ENCODE results near the gene GRAMD1B. TPM values are rescaled to one million over a fixed set of nuclear protein-coding genes. Genes with fewer than 3 reads are reported as not detected.
A peak's percentile ranks its signal among the peaks of the same experiment; 100 is the strongest.

Gene GRAMD1B
- polyA plus RNA-seq, 4 donors = 6.9 to 14.2 (median 11.0) TPM

DNA sequence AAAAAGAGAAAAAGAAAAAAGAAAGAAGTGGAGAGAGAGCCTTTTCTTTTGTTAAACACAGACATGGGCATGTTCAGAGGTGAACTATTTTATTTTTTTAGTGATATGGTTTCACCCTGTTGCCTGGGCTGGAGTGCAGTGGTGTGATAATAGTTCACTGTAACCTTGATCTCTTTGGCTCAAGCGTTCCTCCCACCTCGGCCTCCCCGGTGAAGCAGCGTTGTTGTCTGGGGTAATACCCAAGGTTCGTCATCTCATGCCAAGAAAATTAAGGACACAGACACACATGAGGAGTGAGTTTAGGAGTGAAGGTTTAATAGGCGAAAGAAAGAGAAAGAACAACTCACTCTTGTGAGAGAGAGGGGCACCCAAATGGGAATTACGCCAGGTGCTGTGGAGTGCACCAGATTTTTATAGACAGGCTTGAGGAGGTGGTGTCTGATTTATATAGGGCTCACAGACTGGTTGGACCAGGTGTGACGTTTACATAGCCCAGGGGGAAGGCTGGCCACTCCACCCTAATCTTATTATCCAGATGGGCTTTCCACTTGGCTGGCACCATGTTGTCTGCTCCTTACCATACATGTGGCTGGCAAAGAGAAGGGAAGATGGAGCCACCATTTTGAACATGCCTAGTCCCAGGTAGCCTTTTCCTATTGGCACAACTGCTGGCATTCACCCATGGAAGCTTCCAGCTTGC, 42.3 kb downstream of the GRAMD1B start:
- DNase-seq (ENCODE audit: low read depth in 4 of 4, low spot score in 3 of 4) = no peak

- DNase-seq (ENCODE audit: low read depth in 4 of 4, low spot score in 3 of 4) = no peak
Observed at GRCh38 chr11:123473941-123474677, 44.0 kb downstream of the GRAMD1B start.

DNA sequence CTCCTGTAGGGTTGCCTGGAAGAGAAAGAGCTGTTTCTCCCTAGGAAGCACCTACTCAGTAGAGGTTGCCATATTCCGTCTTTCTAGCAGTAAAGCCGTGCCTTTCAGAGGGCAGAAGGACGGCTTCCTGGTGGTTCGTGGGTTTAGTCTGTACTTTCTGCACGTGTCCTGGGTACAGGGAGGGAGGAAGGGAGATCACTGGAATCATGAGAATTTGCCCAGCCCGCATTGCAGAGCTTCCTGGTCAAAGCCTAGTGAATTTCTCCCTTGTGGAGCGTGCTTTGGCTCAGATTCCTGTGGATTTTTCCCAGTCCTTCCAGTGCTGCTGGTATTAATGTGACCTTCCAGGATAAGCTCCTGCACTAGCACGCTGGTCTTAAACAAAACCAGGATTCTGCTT, 44.9 kb downstream of the GRAMD1B start:
- DNase-seq (ENCODE audit: low read depth in 4 of 4, low spot score in 3 of 4) = no peak

DNA sequence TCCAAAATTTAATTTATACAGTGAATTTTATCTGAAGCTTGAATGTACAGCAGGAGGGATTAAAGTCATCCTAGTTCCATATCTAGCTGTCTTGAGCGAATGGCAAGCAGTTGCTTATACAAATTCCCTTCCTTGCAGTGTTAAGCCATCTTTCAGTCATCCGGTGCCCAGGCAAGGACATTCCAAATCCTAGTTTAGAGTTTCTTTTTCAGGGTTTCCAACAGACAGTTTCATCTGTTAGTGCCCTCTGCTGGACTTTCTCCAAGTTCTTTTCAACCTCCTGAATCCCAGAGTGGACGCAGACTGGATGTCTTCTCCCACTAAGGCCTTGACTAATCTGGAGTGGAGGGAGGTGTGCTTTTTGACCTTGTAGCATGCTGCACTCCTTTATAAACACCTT, 45.4 kb downstream of the GRAMD1B start:
- DNase-seq (ENCODE audit: low read depth in 4 of 4, low spot score in 3 of 4) = peak in 3 of 4 donors; percentile 10 to 34 (median 21)

DNA sequence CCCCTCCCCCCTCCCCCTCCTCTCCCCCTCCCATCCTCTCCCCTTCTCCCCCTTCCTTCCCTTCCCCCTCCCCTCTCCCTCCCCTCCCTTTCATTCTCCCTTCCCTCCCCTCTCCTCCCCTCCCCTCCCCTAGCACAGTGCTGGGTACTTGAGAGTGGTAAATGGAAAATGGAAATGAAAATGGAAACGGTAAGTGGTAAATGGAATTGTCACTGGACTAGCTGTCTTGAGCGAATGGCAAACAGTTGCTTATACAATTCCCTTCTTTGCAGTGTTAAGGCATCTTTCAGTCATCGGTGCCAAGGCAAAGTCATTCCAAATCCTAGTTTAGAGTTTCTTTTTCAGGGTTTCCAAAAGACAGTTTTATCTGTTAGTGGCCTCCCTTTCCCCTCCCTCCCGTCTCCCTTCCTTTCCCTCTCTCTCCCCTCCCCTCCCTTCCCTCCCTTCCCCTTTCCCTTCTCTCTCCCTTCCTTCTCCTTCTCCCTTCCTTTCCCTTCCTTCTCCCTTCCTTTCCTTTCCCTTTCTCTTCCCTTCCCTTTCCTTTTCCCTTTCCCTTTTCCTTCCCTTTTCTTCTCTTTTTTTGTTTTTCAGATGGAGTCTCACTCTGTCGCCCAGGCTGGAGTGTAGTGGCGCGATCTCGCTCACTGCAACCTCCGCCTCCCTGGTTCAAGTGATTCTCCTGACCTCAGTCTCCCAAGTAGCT, 47.3 kb downstream of the GRAMD1B start:
- DNase-seq (ENCODE audit: low read depth in 4 of 4, low spot score in 3 of 4) = no peak

DNA sequence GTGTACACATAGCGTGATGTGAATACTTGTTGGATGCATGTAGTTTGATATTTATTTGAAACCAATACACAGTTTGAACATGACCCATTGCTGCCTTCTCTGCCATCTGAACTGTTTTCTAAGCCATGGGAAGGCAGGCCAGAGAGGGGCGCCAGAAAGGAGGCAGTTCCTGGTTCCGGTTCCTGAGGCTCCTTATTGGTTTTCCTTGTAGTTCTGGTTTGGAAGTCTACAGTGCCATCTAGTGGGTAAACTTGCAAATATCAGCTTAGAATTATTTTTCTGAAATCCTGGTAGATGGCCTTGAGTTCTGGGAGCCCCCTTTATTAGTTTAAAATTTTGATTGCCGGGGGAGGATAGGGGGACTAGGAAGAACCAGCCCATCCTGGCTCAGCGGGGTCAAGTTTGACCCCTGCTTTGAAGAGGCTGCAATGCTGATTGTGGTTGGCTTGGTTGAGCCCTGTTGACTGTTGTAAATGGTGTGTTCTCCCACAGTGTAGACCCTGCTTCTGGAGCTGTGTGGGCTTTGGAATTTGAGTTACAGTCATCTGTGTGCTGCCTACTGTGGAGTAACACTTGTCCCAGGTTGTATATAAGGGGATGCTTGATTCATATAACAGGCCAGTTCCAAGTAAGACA, 48.4 kb downstream of the GRAMD1B start:
- DNase-seq (ENCODE audit: low read depth in 4 of 4, low spot score in 3 of 4) = peak; percentile 39 to 62 (median 57)

DNA sequence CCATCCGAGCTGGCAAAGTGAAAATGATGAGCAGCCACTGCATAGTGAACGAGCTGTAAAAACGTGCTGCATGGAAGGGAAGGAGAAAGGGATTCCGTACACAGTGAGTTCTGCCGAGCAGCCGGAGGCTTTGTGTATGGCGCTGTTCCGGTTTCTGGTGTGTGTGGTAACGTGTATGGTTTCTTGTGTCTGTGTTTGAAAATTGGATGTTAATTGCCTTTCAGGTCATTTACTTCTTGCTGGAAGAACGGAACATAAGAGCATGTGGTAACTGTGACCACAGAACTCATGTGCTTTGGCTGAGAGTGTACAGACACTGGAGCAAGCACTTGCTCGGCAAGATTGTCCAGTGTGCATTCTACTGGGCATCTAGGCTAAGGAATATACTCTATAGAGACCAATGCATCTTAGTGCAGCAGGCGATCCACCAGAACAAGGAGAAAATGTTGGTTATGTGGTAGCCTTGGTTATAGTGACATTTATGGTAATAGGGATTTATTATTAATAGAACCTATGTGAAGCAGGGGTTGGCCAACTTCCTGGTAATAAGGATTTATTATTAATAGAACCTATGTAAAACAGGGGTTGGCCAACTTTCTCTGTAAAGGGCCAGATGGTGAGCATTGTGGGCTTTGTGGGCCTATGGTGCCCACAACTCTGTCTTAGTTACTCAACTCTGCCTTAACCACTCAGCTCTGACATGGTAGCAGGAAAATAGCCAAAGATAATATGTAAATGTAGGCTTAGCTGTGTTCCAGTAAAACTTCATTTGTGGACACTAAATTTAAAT, 49.2 kb downstream of the GRAMD1B start:
- no peak for DNase-seq (ENCODE audit: low read depth in 4 of 4, low spot score in 3 of 4)

GRCh38 chr11:123480290-123480815, 50.3 kb downstream of the GRAMD1B start:
- no peak for DNase-seq (ENCODE audit: low read depth in 4 of 4, low spot score in 3 of 4)

DNA sequence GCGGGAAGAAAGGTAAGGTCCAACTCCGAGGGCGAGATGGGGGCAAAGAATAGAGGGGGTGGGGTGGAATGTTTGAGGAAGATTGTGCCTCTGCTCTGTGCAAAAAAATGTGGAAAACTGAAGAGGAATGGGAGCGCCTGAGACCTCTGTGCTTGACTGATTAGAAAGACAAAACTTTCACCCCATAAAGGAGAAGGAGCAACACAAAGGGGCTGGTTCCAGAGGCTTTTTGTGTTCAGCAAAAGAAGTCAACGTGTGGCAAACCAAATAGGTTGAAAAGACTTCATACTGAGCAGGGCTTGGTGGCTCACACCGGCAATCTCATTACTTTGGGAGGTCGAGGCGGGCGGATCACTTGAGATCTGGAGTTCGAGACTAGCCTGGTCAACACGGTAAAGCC, 50.8 kb downstream of the GRAMD1B start:
- DNase-seq (ENCODE audit: low read depth in 4 of 4, low spot score in 3 of 4) = no peak

- no peak for DNase-seq (ENCODE audit: low read depth in 4 of 4, low spot score in 3 of 4)
Observed at GRCh38 chr11:123481640-123482039, 51.6 kb downstream of the GRAMD1B start.

DNA sequence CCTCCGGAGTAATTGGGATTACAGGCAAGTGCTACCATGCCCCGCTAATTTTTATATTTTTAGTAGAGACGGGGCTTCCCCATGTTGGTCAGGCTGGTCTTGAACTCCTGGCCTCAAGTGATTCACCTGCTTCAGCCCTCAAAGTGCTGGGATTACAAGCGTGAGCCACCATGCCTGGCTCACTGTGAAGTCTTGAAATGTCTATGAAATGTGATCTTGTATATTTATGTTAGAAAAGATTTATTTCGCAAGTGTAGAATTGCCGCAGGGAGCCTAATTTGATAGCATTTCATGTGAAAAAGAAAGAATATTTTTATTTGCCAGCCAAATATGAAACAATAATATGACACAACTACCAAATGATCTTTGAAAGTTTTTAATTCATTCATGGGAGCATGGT, 52.1 kb downstream of the GRAMD1B start:
- DNase-seq (ENCODE audit: low read depth in 4 of 4, low spot score in 3 of 4) = no peak

DNA sequence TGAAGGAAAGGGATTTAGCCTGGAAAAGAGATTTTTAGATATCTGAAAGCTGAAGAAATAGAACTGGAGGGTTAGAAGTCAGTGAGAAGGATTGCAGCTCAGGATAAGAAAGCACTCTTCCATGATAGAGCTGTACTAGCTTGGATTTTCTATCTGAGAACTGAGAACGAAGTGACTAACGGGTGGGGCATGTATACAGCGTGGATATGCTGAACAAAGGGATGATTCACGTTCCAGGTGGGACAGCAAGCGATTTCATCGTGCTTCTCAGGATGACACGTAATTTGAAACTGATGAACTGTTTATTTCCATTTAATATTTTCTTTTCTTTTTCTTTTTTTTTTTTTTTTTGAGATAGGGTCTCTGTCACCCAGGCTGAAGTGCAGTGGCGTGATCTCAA, 53.0 kb downstream of the GRAMD1B start:
- DNase-seq (ENCODE audit: low read depth in 4 of 4, low spot score in 3 of 4) = no peak

- DNase-seq (ENCODE audit: low read depth in 4 of 4, low spot score in 3 of 4) = no peak
Observed at GRCh38 chr11:123483466-123483865, 53.4 kb downstream of the GRAMD1B start.

DNA sequence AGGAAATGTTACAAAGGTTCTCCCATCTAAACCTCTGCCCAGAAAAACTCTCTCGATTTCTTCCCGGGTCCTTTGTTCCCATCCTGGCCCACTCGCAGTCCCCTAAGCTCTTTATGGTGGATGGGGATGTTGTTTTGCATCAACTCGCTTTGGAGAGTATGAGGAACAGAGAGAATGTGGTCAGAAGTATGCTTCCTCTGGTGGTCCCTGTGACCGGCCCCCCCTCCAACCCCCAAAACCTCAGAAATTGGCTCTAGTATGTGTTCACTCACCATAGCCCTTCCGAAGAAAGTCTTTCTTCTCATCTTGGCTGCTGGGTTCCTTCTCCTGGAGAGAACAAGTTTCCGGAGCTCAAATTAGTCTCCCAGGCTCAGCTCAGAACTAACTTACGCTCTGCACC, 54.4 kb downstream of the GRAMD1B start:
- no peak for DNase-seq (ENCODE audit: low read depth in 4 of 4, low spot score in 3 of 4)

GRCh38 chr11:123487157-123487744, 57.2 kb downstream of the GRAMD1B start:
- DNase-seq (ENCODE audit: low read depth in 4 of 4, low spot score in 3 of 4) = no peak

DNA sequence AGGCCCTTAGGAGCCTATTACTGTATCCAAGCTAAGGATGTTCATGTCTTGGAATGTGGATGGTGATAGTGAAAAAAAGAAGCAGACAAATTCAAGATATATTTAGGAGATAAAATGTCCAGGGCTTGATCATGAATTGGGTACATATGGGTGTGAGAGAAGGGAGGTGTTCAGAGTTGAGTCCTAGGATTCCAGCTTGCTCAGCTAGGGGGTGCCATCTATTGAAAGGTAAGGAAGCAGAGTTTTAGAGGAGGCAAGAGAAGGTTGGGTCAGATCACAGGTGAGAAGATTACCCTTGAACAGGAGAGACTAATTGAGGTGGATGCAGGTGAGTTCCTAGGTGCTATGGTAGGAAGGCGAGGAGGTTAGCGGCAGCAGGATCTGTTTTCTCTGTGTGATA, 60.5 kb downstream of the GRAMD1B start:
- no peak for DNase-seq (ENCODE audit: low read depth in 4 of 4, low spot score in 3 of 4)

DNA sequence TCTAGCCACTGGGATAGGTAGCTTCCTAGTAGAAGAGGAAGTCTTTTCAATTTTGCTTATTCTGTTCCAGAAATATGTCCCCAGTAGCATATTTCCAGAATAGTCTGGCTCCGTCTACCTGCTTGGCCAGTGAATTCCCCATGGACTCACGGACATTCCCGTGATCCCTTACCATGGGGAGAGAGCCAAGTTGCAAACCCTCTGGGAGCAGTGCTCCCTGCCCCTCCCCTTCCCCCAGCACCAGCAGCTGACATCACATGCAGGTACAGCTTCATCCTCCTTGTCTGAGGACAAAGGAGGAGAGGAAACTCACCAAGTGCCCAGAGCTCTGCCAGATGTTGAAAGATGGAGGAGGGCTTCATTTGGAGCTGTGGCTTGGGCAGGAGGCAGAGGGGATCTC, 61.2 kb downstream of the GRAMD1B start:
- no peak for DNase-seq (ENCODE audit: low read depth in 4 of 4, low spot score in 3 of 4)

DNA sequence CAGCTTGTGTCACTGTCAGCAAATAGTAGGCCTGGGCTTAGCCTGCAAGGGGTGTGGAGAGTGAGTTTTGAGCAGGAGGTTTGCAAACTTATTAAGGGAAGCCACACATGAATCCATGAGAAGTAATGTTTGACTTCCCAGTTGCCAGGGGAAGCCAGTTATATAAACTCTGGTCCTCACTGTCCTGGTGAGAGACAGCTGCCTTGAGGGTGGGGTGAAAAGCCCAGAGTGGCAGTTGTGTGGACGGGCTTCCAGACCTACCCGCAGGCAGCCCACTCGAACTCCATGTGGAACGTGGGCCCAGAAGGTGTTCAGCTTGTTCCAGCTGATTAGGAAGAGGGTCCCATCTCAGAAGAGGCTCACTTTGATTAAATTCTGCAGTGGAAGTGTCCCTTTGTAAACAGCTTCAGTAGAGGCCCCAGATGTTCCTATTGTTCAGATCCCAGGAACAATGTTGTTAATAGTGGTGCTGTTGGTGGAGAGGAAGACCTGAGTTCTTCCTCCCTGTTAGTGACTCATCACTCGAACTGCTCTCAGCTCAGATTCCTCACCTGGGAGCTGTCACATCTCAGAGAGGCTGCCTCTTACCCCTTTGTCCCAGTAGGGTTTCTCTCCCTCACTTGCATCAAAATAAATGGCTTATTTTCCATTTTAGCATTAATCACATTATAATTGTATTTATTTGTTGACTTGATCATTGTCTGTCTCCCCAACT, 63.4 kb downstream of the GRAMD1B start:
- DNase-seq (ENCODE audit: low read depth in 4 of 4, low spot score in 3 of 4) = no peak
